Coronary artery (tissue), 2 donors: ENCODE measurements around the gene CARMIL1.

Source experiments
- DNase-seq: peaks from one replicate; pipeline ENCODE4 v3.0.0-alpha.2; 2017; ENCODE audit warnings: low spot score
- H3K27ac ChIP-seq, 2 donors: fragments of 200-600 bp; sonication (generic); one replicate each; pipeline ENCODE4 v1.5.1; 2016 to 2019
- H3K4me3 ChIP-seq: fragments of 200-600 bp; sonication (generic); 2 replicates; pipeline ENCODE4 v1.5.1; 2016; ENCODE audit warnings: mild to moderate bottlenecking, moderate library complexity
- TF ChIP-seq, protein P1 (sequence below): fragments of 200-600 bp; sonication (generic); IDR thresholded peaks from one replicate; pipeline ENCODE4 v1.5.1; 2019; ENCODE audit warnings: antibody characterized with exemption

Gene CARMIL1

DNA sequence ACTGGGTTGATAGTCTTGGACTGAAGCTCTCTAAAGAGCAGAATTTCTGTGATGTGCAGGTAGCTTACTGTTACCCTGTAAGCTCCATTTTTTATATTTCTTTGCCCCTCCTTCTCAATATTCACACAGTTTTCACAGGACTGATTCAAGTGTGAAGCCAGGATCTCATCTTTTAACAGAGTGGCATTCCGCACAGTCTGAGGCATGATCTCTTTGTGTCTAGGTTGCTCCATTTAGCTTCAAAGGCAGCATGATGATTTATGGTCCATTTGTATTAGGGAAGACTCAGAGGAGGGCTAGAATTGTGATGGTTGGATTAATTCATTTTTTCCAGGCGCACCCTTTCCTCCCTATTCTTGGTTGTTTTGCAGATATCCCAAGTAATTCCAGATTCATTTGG lies 43.5 kb downstream of the CARMIL1 start:
- TF ChIP-seq, protein P1, sequence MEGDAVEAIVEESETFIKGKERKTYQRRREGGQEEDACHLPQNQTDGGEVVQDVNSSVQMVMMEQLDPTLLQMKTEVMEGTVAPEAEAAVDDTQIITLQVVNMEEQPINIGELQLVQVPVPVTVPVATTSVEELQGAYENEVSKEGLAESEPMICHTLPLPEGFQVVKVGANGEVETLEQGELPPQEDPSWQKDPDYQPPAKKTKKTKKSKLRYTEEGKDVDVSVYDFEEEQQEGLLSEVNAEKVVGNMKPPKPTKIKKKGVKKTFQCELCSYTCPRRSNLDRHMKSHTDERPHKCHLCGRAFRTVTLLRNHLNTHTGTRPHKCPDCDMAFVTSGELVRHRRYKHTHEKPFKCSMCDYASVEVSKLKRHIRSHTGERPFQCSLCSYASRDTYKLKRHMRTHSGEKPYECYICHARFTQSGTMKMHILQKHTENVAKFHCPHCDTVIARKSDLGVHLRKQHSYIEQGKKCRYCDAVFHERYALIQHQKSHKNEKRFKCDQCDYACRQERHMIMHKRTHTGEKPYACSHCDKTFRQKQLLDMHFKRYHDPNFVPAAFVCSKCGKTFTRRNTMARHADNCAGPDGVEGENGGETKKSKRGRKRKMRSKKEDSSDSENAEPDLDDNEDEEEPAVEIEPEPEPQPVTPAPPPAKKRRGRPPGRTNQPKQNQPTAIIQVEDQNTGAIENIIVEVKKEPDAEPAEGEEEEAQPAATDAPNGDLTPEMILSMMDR = no peak
- no peak overlapping the region for H3K27ac ChIP-seq
- no peak for DNase-seq

GRCh38 chr6:25324066-25324762 lies 45.0 kb downstream of the CARMIL1 start:
- peak; percentile 12 for DNase-seq
- Histone ChIP-seq H3K27ac (peak overlapping the region in 1 of 2 donors; percentile 77), H3K4me3 (no peak overlapping the region)
- TF ChIP-seq, protein P1 = no peak

More for the DNA sequence above, 43.5 kb downstream of the CARMIL1 start:
- H3K4me3 ChIP-seq = no peak overlapping the region

- DNase-seq = no peak
- Histone ChIP-seq H3K4me3 (no peak overlapping the region), H3K27ac (no peak overlapping the region)
- TF ChIP-seq, protein P1 = no peak
Observed at GRCh38 chr6:25326126-25326525, 47.0 kb downstream of the CARMIL1 start.

GRCh38 chr6:25326960-25327359 lies 47.8 kb downstream of the CARMIL1 start:
- Histone ChIP-seq H3K27ac (peak overlapping the region in 1 of 2 donors; percentile 6), H3K4me3 (no peak overlapping the region)
- DNase-seq = no peak
- TF ChIP-seq, protein P1 = no peak

DNA sequence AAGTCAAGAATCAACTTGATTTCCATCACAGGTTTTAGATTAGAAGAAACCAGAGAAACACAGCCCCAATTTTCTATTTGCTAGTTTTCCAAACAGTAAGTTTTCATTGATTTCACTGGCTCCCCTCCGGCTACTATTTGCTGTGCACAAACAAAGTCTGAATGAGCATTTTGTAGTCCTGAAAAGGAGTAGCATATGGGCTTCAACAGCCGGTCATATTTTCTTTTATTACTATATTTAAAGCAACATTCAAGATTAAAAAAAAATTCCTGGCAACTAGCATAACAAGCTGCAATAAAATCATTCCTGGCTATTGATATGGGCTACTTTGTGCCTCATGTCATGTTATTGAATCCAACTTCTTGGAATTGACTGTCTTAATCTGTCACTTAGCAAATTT lies 48.3 kb downstream of the CARMIL1 start:
- H3K4me3 ChIP-seq = no peak overlapping the region
- TF ChIP-seq, protein P1 = no peak
- no peak for DNase-seq
- H3K27ac ChIP-seq = peak overlapping the region; percentile 6 to 20

DNA sequence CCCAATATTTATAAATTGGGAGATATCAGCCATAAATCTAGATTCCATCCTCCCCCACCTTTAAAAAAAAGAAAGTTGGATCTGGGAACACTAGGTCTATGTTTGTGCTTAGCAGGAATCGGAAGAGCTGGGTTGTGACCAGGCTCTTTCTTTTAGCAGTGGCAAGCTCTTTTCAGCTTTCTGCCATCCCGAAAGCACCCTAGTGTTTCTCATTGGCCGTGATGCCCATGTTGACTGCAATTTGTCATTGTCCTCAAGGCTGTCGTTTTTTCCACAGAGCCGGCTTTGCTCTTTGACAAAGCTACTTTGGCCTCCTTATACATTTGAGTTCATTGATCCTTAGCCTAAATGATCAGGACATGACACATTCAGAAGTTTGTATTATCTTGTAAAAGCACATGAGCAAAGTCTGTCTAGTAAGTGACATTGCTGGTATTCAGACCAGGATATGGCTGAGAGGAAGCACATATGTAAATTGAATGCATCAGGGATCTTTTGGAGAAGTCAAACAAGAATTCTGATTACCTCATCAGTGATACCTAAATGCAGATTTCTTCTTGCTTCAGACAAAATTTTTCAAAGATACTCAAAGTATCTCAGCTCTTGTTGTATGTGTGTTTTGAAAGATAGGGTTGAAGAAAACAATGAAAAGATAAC lies 50.1 kb downstream of the CARMIL1 start:
- Histone ChIP-seq H3K27ac (no peak overlapping the region), H3K4me3 (no peak overlapping the region)
- DNase-seq = no peak
- TF ChIP-seq, protein P1 = no peak

DNA sequence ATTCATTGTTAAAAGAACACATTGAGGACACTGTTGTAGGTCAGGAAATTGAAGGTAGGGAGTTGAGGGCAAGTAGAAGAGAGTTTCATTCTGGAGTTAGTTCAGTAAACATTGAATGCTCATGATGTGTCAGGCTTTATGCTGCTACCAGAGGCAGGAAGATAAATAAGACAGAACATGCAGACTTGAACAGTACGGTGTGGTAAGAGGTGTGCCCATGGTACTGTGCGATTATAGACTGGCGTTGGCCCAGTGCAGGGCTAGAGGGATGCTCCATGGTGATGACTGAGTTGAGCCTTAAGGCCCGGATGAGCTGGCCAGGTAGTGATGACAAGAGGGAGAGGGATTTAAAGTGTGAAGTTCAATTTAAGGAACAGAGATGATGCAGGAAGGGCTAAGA lies 50.8 kb downstream of the CARMIL1 start:
- TF ChIP-seq, protein P1 = no peak
- Histone ChIP-seq H3K4me3 (no peak overlapping the region), H3K27ac (no peak overlapping the region)
- no peak for DNase-seq
